NT2/D1 (cell line): ENCODE measurements around the gene MDK.

ENCODE experiments used
- YY1 ChIP-seq: IDR thresholded peaks from 2 replicates; pipeline ENCODE4 v1.6.1; 2011; ENCODE audit not compliant: insufficient read length, insufficient read depth
- ZNF274 ChIP-seq: IDR thresholded peaks from 2 replicates; pipeline ENCODE4 v1.6.1; 2011; ENCODE audit warnings: mild to moderate bottlenecking, low read depth, low read length

- no peak for TF ChIP-seq ZNF274
- no peak for TF ChIP-seq YY1
These were observed 11.2 kb upstream of the MDK start for GRCh38 chr11:46370253-46370652.
